ENCODE results near the gene FIGNL2. TPM values are rescaled to one million over a fixed set of nuclear protein-coding genes. Genes with fewer than 3 reads are reported as not detected.

Gene FIGNL2
- total RNA-seq, 1 experiment from 2014 or later = 0.21 TPM

DNA sequence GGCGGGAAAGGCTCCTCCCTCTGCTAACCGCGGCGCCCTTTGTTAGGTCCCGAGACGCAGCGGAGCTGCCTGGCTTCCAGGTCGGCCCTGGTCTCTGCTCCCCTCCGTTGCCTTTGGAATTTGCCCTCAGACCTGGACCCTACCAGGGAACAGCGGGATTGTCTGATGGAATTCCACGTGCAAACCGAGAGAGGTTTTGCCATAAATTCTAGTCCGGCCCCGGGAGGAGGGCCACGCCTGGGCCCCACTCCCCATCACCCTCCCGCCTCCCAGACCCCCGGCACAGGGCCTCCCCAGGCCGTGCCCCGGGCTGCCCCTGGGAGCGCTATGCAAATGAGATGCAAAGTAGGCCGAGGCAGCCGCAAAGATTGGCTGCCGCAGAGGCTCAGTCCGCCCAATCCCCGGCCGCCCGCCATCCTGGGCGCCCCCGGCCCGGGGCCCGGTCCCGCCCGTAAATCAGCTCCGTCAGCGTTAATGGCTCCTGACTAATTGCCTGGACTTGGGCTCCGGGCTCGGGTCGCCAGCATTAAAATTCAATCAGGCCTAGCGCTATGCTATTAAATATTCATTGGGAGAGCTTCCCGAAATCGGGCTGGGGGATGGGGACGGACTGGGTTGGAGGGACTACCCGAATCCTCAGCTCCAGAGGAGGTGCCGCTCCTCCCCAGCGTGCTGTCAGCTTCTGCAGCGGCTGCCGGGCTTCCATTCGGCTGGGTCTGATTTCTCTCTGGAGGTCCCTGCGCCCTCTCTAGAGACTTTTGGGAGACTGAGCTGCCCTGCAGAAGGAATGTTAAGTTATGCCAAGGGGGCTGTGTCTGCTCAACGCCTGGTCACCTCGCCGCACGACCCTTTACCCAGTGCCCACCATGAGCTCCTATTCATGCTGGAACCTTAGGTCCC, 15.7 kb upstream of the FIGNL2 start:
- POLR2A ChIA-PET (ENCODE audit: low non-redundant PET) = interaction anchor here (0.6 kb wide), 2 partner anchors 87 to 94 kb away, joined by 4 to 7 read pairs; no protein-coding TSS in a partner anchor
- no peak overlapping the region for H3K27ac ChIP-seq (ENCODE audit: low read depth, low read length, poor library complexity, severe bottlenecking)
- DNase-seq (ENCODE audit: low spot score) = peak; percentile 56
- intact Hi-C loops (cut with micrococcal nuclease; ENCODE audit: unreplicated experiment) = no loop called here
- H3K36me3 ChIP-seq (ENCODE audit: insufficient read depth, low read length, poor library complexity, severe bottlenecking) = no peaks in the 10 kb centered on the region
- CTCF ChIA-PET = interaction anchor here (1.1 to 1.7 kb wide), 2 partner anchors 11 to 40 kb away, joined by 3 to 9 read pairs; no protein-coding TSS in a partner anchor
- peaks cover 22% of the 10 kb centered on the region for H3K4me1 ChIP-seq (ENCODE audit: insufficient read depth, low read length, poor library complexity, severe bottlenecking)
- BruUV-seq (replicated peaks) = no TSS peak
- no peaks in the 10 kb centered on the region for H3K9me3 ChIP-seq (ENCODE audit: low read depth, low read length, poor library complexity, severe bottlenecking)
- TF ChIP-seq, protein P1, sequence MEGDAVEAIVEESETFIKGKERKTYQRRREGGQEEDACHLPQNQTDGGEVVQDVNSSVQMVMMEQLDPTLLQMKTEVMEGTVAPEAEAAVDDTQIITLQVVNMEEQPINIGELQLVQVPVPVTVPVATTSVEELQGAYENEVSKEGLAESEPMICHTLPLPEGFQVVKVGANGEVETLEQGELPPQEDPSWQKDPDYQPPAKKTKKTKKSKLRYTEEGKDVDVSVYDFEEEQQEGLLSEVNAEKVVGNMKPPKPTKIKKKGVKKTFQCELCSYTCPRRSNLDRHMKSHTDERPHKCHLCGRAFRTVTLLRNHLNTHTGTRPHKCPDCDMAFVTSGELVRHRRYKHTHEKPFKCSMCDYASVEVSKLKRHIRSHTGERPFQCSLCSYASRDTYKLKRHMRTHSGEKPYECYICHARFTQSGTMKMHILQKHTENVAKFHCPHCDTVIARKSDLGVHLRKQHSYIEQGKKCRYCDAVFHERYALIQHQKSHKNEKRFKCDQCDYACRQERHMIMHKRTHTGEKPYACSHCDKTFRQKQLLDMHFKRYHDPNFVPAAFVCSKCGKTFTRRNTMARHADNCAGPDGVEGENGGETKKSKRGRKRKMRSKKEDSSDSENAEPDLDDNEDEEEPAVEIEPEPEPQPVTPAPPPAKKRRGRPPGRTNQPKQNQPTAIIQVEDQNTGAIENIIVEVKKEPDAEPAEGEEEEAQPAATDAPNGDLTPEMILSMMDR (conservative IDR thresholded peaks at IDR 0.05; ENCODE audit: low read depth, low read length) = no peak
- no peak for TF ChIP-seq EZH2 (IDR thresholded peaks at IDR 0.05; ENCODE audit: borderline replicate concordance, low read depth, low read length, poor library complexity, severe bottlenecking)
- H3K27me3 ChIP-seq (replicated peaks; ENCODE audit: insufficient read depth, low read depth, low read length, poor library complexity) = no peaks in the 10 kb centered on the region
- H3K4me3 ChIP-seq (ENCODE audit: low read depth, low read length, poor library complexity, severe bottlenecking) = peak overlapping the region; percentile 41

DNA sequence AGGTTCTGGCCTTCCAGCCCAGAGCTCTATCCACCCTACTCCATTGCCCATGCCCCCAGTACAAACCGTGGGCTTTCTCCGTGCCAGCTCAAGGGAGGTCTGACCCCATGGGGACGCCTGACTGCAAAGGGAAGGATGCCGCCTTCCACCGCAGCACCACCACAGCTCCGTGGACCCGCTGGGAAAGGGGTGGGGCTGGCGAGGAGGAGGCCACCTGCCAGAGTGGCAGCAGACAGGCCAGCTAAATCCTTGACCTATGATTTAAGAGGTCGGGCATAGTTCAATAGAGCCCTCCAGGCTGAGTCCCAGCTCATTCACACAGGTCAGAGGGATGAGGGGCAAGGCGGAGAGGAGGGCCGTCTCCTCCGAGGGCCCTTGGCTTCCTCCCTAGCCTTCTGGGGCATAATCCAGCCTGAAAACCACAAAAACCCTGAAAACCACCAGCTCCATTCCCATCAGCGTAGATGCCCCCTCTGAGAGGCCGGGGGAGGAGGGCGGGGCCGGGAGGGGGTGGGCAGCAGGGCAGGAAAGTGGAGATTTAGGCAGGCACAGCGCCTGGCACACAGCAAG, 14.9 kb upstream of the FIGNL2 start:
- H3K36me3 ChIP-seq (ENCODE audit: insufficient read depth, low read length, poor library complexity, severe bottlenecking) = no peaks in the 10 kb centered on the region
- H3K27me3 ChIP-seq (replicated peaks; ENCODE audit: insufficient read depth, low read depth, low read length, poor library complexity) = no peaks in the 10 kb centered on the region
- no peak for DNase-seq (ENCODE audit: low spot score)
- ChIA-PET POLR2A (ENCODE audit: low non-redundant PET) (interaction anchor here (0.6 kb wide), 1 partner anchor 86 kb away, joined by 4 read pairs; no protein-coding TSS in a partner anchor), CTCF (interaction anchor here (1.1 to 1.7 kb wide), 2 partner anchors 12 to 39 kb away, joined by 3 to 9 read pairs; no protein-coding TSS in a partner anchor)
- no peak overlapping the region for H3K4me3 ChIP-seq (ENCODE audit: low read depth, low read length, poor library complexity, severe bottlenecking)
- intact Hi-C loops (cut with micrococcal nuclease; ENCODE audit: unreplicated experiment) = no loop called here
- TF ChIP-seq, protein P1 (conservative IDR thresholded peaks at IDR 0.05; ENCODE audit: low read depth, low read length) = no peak
- TF ChIP-seq EZH2 (IDR thresholded peaks at IDR 0.05; ENCODE audit: borderline replicate concordance, low read depth, low read length, poor library complexity, severe bottlenecking) = no peak
- H3K27ac ChIP-seq (ENCODE audit: low read depth, low read length, poor library complexity, severe bottlenecking) = no peak overlapping the region
- no peaks in the 10 kb centered on the region for H3K9me3 ChIP-seq (ENCODE audit: low read depth, low read length, poor library complexity, severe bottlenecking)
- H3K4me1 ChIP-seq (ENCODE audit: insufficient read depth, low read length, poor library complexity, severe bottlenecking) = peaks cover 19% of the 10 kb centered on the region
- BruUV-seq (replicated peaks) = no TSS peak

DNA sequence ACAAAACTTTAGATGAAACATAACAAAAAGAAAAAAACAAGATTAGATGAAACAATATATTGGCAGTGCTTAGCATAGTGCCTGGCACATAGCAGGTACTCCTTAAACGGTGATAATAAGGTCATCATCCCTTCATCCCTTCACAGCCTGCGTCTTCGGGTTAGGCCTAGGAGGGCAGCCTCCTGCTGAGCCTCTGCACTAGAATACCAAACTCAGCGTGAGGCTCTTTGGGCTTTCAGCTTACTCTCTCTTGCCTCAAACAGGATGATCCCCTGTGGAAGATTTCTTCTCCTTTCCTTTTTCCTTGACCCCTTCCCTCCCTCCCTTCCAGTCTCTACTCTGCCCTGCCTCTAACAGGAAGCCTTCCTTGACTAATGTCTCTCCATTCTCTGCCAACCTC, 14.4 kb upstream of the FIGNL2 start:
- no peaks in the 10 kb centered on the region for H3K36me3 ChIP-seq (ENCODE audit: insufficient read depth, low read length, poor library complexity, severe bottlenecking)
- TF ChIP-seq, protein P1 (conservative IDR thresholded peaks at IDR 0.05; ENCODE audit: low read depth, low read length) = no peak
- TF ChIP-seq EZH2 (IDR thresholded peaks at IDR 0.05; ENCODE audit: borderline replicate concordance, low read depth, low read length, poor library complexity, severe bottlenecking) = no peak
- POLR2A ChIA-PET (ENCODE audit: low non-redundant PET) = interaction anchor here (0.6 to 0.9 kb wide), 2 partner anchors 9 to 259 kb away, joined by 3 to 4 read pairs; no protein-coding TSS in a partner anchor
- no peak overlapping the region for H3K4me3 ChIP-seq (ENCODE audit: low read depth, low read length, poor library complexity, severe bottlenecking)
- no peaks in the 10 kb centered on the region for H3K9me3 ChIP-seq (ENCODE audit: low read depth, low read length, poor library complexity, severe bottlenecking)
- no peak overlapping the region for H3K27ac ChIP-seq (ENCODE audit: low read depth, low read length, poor library complexity, severe bottlenecking)
- intact Hi-C loops (cut with micrococcal nuclease; ENCODE audit: unreplicated experiment) = no loop called here
- no TSS peak for BruUV-seq (replicated peaks)
- no peak for DNase-seq (ENCODE audit: low spot score)
- H3K27me3 ChIP-seq (replicated peaks; ENCODE audit: insufficient read depth, low read depth, low read length, poor library complexity) = no peaks in the 10 kb centered on the region
- CTCF ChIA-PET = interaction anchor here (0.7 kb wide), 1 partner anchor 9 kb away, joined by 6 read pairs; no protein-coding TSS in a partner anchor
- H3K4me1 ChIP-seq (ENCODE audit: insufficient read depth, low read length, poor library complexity, severe bottlenecking) = peaks cover 19% of the 10 kb centered on the region

Measured in A673 (cell line).